Right lung (tissue), 5 donors: ENCODE results near the gene BRPF1. TPM values are rescaled to one million over a fixed set of nuclear protein-coding genes. Genes with fewer than 3 reads are reported as not detected.
"Not testable (repeated sequence)": the region's sequence is repeated elsewhere in the genome, so short reads cannot be mapped to it uniquely, and the experiment has no call there.

Experiments used
- DNase-seq, 2 donors: peaks; one replicate each; pipeline ENCODE4 v3.0.0-alpha.2; 2013
- polyA plus RNA-seq, 5 donors: library from polyadenylated mRNA; unstranded; fragments of 120-200 nt; gene quantifications; one replicate each; pipeline versions ENCODE4 v1.2.1 to v1.2.3, GENCODE V29; 2013; ENCODE audit warnings: inconsistent platforms in 1 of 5, low replicate concordance in 1 of 5; ENCODE audit not compliant: insufficient read length in 5 of 5, insufficient read depth in 1 of 5

The BRPF1 gene
- polyA plus RNA-seq, 5 donors, result 16.8 to 25.4 (median 18.5) TPM

DNA sequence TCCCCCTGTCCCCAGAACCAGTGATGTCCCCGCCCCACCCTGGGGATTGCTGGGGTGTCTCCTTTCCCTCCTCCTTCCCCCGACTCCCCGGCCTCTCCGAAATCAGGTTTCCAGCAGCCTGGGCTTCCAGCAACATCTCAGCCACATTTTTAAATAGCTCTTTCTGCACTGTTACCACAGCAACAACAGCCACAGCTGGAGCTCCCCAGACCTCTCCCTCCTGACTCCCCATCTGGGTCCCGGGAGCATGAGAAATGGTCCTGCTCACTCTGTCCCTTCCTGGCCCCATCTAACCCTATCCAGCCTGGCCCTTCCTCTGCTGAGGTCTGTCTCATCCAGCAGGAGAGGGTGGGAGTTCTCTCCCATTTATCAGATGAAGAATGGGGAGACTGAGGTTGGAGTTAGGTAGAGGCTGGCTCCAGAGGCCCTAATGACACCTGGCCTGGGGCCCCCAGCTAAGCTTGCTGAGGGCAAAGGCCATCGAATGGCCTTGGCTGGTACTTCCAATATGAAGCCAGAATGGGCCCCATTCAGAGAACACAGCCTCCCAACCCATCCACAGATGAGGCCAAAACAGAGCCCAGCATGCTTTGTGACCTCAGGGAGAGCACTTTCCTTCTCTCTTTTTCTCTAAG, 36.7 kb downstream of the BRPF1 start:
- no peak for DNase-seq

DNA sequence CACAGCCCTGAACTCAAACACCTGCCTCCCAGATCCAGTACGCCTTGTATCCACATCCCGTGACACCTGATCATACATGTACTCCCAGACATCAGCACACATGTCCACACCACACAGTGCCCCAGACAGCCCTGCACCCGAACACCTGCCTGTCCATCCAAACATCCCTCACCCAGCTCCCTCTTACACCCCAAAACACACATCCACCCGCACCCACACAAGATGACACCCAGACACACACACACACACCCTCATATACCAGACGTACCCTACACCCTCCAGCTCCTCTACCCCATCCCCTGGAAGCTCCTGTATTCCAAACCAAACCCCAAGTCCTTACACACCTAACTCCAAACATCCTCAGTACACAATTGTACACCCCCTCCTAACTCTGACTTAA, 37.5 kb downstream of the BRPF1 start:
- no peak for DNase-seq

DNA sequence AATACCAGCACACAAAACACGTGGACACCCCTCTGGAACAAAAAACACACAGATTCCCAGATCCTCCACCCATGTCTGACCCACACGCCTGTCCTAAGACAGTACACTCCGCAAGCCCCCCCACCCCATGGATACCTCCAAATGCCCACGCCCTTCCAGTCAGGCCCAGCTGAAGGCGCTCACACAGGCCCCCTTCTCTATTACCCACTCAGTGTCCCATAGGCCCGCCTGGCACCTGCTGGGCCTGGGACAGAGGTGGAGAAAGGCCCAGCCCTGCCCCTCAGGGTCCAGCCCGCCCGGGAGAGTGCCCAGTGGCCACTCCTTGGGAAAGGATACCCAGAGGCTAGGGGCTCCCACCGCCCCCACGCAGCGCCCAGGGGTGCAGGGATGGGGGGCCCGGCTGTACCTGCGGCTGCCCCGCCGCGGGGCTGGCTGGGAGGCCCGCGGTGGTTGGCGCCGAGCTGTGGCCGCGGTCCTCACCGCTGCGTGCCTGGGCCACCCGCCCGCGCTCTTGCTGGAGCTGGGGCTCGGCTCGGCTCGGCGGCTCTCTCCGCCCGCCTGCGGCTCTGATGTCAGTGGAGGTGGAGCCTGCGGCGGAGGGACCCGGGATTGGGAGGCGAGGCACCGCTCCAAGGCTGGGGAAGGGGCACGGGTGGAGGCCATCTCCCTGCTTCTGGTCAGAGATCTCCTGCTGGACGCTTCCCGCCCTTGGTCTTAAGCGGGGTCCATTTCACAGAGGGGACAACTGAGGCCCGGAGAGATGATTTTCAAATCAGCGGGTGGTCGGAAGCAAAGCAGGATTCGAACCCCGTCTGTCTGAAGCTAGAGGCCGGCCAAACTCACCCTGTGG, 38.1 kb downstream of the BRPF1 start, which contains the start of gene CAMK1:
CAMK1 (minus strand) TSS at position 522 of the 850 bp plus-strand sequence. CDS start 2,198 bp downstream, outside the sequence.
- peak; percentile 71 to 76 for DNase-seq

DNA sequence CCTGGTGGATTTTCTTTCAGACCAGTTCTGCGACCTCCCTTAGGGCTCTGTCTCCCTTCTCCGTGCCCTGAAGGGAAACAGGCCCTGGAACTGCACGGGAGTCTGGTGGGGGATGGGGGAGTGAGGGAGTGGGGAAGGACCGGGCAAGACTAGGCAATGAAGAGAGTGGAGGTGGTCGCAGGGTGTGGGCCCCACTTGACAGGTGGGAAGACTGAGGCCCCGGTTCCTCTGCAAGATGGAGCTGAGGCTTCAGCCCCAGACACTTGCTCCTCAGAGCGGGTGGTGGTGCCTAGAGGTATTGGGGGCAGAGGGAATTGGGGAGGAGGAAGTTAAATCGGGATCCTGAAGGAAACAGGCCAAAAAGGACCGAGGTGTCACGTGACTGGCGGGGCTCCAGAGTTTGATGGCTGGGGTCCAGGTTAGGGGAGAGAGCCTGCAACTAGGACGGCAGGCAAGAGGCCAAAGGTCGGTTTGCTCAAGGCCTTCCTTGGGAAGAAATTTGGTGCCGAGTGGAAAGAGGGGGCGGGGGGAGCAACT, 38.8 kb downstream of the BRPF1 start:
- DNase-seq, result peak; percentile 90 to 91

DNA sequence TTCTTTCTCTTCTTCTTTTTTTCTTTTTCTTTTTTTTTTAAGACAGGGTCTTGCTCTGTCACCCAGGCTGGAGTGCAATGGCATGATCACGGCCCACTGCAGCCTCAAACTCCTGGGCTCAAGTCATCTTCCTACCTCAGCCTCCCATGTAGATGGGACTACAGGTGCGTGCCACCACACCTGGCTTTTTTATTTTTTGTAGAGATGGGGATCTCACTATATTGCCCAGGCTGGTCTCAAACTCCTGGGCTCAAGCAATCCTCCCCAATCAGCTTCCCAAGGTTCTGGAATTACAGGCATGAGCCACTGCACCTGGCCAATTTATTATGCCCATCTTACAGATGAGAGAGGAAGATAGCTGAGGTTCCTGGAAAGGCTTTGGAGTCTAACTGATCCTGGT, 39.5 kb downstream of the BRPF1 start:
- not testable (repeated sequence) for DNase-seq

DNA sequence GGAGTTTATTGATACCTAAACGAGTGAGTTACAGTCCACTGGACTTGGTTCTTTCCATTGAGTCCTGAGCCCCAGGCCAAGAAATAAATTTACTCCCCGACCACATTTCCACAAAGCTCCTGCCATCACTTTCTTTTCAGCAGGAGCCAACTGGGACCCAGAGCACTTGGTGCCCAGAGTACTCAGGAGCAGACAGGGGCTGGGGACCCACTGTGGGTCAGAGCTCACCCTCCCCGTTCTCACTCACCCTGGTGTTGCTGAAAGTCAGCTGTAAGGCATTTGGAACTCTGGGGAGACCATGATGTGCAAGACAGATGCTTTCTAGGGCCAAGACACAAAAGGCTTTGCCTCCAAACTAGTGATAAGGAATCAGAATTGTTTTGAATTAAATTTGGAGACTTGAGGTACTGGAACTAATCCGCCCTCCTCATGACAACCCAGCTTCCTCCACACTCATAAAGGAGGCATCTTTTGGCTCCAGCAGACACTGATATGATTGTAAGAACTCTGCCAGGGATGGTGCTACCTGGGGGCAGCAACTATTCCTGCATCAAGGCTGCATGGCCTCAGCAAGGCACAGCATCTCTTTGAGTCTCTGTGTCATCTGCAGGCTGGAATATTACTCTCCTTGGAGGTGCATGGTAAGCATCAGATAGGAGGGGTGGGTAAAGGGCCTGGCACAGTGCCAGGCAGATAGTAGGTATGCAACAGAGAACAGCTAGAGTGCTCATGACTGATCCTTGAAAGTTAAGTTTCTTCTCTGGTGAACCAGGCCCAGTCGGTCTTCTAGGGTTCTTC, 45.6 kb downstream of the BRPF1 start:
- DNase-seq, result no peak

DNA sequence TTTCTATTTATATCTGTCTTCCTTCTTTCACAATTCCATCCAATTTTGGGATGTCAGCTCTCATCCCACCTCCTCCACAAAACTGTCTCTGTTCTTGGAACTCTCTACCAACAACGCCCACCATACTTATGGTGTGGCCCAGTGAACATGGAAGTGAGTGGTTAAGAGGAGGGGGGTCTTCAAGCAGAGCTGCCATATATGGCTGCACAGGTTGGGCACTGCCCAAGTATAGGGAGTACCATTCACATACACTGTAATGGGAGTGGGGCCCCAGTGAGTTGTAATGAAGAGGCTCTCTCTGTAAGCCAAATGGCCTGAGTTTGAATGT, 46.1 kb downstream of the BRPF1 start:
- no peak for DNase-seq

DNA sequence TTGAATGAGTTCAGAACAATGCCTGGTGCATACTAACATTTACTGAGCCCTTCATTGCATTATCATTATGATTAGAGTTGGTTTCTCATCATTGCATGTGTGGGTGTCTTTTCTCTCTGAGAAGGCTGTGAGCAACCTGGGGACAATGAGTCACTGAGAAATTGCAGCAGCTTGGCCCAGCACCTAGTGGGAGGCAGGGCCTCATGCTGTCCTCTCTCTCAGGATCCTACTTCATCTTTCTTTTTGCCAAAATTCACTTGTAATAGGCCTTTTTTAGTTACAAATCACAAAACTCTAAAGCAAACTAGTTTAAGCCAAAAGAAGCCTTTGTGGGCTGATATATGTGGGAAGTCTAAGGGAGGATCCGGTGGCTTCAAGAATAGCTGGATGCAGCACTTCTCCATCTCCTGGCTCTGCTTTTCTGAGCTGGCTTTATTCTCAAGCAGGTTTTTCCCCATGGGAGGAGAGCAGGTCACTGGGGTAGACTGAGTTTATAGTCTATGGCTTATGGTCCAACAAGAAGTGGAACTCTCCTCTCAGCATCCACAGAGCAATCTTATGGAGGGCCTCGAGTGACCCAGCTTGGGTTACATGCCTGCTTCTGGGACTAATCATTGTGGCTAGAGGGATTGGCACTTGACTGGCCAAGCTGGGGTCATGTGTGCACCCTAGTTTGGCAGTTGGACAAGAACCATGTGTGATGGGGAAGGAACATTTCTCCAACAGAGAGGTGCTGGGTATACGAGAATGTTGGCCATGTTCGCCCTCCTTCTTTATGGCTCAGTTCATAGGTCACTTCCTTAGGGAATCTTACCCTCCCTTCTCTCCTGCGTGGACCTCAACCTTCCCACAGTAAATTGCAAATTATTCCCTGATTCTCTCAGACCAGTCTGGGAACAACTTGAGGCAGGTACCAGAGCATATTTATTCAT, 46.9 kb downstream of the BRPF1 start:
- DNase-seq, result no peak

DNA sequence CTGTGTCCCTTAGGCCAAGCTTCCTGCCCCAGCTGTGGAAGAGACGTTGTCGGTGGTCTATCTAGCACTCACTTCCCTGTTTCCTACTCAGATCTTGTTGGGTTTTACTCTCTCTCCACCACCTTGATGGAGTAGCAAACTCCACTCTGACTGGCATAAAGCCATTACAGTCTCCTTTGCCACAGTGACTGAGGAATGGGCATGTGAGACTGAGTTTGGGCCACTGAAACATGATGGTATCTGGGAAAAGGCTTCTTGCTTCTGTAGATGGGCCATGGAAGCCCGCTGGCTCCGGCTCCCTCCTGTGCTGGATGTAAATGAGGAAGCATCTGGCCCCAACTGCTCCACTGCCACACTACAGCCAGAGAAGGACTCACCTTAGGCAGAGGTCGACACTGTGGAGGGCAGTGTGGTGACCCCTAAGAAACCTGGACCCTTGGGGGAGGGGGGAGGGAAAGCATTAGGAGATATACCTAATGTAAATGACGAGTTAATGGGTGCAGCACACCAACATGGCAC, 47.6 kb downstream of the BRPF1 start:
- no peak for DNase-seq

DNA sequence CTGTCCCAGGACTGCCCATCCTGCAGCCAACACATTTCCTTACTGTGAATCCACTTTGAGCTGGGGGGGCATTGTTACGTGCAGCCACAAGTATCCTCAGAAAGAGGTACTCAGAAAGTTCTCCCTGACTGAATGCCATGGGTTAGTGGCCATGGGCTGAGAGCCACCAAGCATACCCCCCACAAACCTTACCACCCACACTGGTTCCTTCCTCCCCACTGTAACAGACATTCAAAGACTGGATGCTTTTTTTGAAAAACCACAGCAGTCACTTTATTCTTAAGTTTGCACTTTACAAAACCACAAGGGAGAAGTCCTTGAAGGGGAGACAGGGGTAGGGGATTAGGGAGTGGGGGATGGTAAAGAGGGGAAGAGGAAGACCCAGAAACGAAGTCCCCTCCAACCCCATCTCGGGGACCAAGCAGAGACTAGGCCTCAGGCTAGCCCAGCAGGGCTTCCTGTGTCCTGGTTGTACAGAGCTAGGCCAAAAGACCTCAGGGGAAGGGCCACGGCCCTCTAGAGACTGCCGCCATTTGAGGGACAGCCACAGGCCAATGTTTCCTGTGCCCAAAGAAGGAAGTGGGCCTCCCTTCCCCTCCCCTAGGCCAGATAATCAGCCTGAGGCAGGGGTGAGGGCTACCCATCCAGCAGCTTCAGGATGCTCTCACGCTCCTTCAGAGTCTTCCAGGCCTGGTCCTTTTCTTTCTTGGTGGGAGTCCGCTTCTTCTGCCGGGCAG, 48.4 kb downstream of the BRPF1 start:
- no peak for DNase-seq

DNA sequence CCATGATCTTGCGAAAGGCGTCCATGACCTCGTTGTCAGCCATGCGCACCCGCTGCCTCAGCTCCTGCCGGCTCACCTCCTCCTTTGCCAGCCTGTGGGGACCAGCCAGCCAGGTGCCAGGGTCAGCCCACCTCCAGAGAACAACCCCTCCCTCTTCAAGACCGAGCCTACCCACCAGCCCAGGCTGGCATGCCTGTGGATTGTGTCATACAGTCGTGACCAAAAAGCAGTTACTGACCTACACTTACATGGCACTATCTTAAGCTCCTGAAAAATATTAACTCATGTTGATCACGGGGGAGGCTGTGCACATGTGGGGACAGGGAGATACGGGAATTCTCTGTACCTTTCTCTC, 48.9 kb downstream of the BRPF1 start:
- no peak for DNase-seq

DNA sequence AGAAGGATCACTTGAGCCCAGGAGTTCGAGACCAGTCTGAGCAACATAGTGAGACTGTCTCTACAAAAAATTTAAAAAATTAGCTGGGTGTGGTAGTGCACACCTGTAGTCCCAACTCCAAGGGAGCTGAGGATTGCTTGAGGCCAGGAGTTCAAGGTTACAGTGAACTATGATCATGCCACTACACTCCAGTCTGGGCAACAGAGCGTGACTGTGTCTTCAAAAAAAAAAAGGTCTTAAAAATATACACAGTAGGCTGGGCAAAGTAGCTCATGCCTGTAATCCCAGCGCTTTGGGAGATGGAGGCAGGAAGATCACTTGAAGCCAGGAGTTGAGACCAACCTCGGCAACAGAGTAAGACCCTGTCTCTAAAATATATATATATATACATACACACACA, 49.4 kb downstream of the BRPF1 start:
- DNase-seq, result no peak

DNA sequence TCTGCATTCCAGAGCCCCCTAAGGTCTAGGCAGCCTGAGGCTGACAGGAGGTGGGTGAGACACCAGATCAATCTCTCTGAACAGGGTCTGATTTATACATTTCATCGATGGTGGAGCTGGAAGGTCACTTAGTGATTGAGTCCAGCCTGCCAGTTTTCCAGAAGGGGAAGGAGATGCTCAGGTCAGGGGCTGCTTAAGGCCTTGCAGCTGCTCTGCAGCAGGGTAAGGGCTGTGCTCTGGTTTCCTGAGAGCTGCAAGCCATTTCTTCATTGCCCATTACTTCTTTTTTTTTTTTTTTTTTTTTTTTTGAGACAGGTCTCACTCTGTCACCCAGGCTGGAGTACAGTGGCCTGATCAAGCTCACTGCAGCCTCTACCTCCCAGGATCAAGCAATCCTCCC, 50.0 kb downstream of the BRPF1 start:
- DNase-seq, result no peak

DNA sequence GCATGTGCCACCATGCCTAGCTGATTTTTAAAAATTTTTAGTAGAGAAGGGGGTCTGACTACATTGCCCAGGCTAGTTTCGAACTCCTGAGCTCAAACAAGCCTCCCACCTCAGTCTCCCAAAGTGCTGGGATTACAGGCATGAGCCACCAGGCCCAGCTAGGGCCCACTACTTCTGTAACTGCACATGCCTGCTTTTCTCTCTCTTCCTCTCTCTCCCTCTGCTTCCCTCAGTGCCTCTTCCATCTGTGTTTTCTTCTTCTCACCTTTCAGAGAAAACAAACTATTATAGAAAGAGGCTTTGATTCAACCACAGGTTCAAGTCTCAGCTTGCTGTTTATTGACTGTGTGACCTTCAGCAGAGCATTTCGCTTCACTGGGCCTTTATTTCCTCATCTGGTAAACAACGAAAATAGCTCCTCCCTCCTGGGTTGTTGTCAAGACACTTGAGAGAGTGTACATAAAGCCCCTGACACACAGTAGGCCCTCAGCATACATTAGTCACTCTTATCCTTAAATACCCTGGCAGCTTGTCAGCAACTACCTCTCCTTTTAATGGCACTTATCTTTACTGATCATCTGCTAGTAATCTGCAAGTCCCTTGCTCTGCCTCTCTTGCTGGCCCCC, 50.6 kb downstream of the BRPF1 start:
- no peak for DNase-seq

DNA sequence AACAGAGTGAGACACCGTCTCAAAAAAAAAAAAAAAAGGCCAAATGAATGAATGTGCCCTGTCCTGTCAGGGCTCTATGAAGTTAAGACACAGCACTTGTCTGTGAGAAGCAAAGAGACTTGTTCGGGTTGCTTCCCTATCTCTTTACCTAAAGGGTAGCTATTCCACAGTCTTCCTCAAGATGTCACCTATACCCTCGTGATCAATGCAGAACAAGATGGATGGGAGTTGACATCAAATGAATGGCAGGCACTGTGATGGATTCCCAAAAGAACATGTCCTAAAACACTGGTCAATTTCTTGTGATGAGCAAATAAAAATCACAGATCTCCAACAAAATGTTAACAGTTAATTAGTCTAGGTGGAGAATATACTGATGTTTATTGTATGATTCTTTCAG, 51.2 kb downstream of the BRPF1 start:
- no peak for DNase-seq

DNA sequence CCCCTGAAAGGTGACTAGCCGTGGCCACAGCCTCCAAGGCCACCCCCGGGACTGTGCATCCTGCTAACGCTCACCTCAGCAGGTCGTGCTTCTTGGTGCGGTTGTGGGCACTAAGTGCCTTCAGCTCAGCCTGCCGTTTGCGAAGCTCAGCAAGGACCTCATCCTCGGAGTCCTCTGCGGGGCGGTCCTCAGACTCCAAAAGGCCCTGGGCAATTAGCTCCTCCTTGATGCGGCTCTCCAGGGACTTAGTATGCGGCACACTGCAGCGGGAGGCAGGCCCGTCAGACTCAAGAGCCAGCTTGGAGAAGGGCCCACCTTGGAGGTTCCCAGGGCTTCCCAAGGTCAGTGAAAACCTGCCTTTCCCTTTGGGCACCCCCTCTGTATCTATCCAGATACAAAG, 52.4 kb downstream of the BRPF1 start:
- no peak for DNase-seq

DNA sequence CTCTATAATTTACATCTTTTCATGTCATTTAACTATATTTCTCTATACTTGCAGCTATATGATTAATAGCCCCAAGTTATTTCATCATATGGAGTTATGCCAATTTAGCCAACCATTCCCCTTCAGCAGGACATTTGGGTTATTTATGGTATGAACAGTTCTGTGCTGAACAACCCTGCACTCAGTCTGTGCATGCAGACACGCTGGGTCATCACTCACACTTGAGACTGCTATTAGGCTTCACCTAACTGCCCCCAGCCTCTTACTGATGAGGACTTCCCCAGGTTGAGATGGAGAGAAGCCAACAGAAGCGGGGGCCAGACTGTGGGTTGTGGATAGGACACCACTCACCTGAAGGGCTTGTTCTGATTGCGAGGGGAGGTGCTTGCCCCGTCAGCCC, 53.4 kb downstream of the BRPF1 start:
- DNase-seq, result no peak

DNA sequence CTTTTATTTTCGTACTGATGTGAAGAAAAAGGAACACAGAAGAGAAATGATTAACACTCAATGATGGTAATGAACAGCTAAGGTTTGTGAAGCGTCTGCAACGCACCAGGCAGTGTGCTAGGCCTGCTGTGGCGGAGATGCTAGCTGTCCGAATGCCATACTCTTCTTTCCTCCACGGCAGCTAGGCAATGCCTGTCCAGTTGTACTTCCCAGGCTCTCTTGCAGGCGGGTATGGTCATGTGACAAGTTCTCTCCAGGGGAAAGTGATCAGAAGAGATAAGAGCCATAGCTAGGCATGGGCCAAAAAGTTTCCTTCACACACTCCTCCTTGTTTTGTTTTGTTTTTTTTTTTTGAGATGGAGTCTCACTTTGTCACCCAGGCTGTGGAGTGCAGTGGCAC, 54.1 kb downstream of the BRPF1 start:
- no peak for DNase-seq

DNA sequence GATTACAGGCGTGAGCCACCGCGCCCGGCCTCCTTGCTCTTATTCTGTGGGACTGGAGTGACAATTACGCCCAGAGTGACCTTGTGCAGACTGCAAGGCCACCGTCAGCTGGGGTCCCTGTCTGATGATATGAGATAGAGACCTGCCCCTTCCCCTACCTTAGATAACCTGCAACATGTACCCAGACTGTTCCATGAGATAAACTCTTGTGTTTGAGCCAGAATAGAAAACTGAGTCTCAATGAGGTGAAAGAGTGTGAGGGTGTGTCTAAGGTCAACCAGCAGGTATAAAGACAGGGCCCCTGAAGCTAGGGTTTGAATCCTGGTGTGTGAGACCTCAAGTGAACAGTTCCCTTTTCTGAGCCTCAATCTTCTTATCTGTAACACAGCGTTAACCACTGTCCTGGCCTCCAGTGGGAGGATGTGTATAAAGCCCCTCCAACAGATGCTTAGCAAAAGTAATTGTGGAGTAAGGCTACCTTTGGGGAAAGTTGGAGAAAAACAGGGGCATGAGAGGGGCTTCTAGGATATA, 54.7 kb downstream of the BRPF1 start:
- no peak for DNase-seq
